Stomach smooth muscle (tissue), 2 donors: ENCODE measurements around the gene PWWP2B.
A peak's percentile ranks its signal among the peaks of the same experiment; 100 is the strongest.

ENCODE experiments used
- H3K27ac ChIP-seq: one replicate; pipeline ENCODE4 v1.7.0; 2013; ENCODE audit warnings: mild to moderate bottlenecking, low read length, inconsistent platforms
- H3K27me3 ChIP-seq, 2 donors: one replicate each; pipeline ENCODE4 v1.7.0; 2013; ENCODE audit warnings: low read length in 2 of 2; ENCODE audit not compliant: insufficient read depth in 2 of 2, control insufficient read depth in 1 of 2
- H3K36me3 ChIP-seq, 2 donors: one replicate each; pipeline ENCODE4 v1.7.0; 2013; ENCODE audit warnings: low read length in 2 of 2; ENCODE audit not compliant: control insufficient read depth in 2 of 2, insufficient read depth in 2 of 2
- H3K4me1 ChIP-seq: one replicate; pipeline ENCODE4 v1.7.0; 2013; ENCODE audit warnings: low read length; ENCODE audit not compliant: control insufficient read depth, insufficient read depth
- H3K4me3 ChIP-seq, 2 donors: one replicate each; pipeline ENCODE4 v1.7.0; 2013; ENCODE audit warnings: low read length in 2 of 2
- H3K9ac ChIP-seq, 2 donors: one replicate each; pipeline ENCODE4 v1.7.0; 2013; ENCODE audit warnings: low read length in 2 of 2, mild to moderate bottlenecking in 1 of 2
- H3K9me3 ChIP-seq, 2 donors: one replicate each; pipeline ENCODE4 v1.7.0; 2013; ENCODE audit warnings: low read length in 2 of 2; ENCODE audit not compliant: control insufficient read depth in 2 of 2
- donor health status: healthy.
- donor health status: Pancreatic carcinoma.

PWWP2B gene

GRCh38 chr10:132409667-132410028 lies 12.6 kb downstream of the PWWP2B start:
- Histone ChIP-seq H3K36me3 (peaks cover 10 to 13% of the 10 kb centered on the region in 2 donors), H3K4me3 (no peak overlapping the region), H3K4me1 (peaks cover 63% of the 10 kb centered on the region), H3K9me3 (no peaks in the 10 kb centered on the region), H3K27me3 (no peaks in the 10 kb centered on the region), H3K27ac (peak overlapping the region; percentile 76), H3K9ac (no peak overlapping the region)

- Histone ChIP-seq H3K9ac (no peak overlapping the region), H3K4me1 (peaks cover 64% of the 10 kb centered on the region), H3K36me3 (peaks cover 10 to 13% of the 10 kb centered on the region in 2 donors), H3K4me3 (no peak overlapping the region), H3K9me3 (no peaks in the 10 kb centered on the region), H3K27me3 (no peaks in the 10 kb centered on the region), H3K27ac (peak overlapping the region; percentile 91)
These were observed 13.2 kb downstream of the PWWP2B start for GRCh38 chr10:132410056-132410778.

GRCh38 chr10:132410779-132411532 lies 14.0 kb downstream of the PWWP2B start:
- Histone ChIP-seq H3K4me3 (peak overlapping the region in 1 of 2 donors; percentile 49), H3K27ac (peak overlapping the region; percentile 91), H3K9me3 (no peaks in the 10 kb centered on the region), H3K9ac (peak overlapping the region; percentile 52 to 66), H3K27me3 (no peaks in the 10 kb centered on the region), H3K4me1 (peaks cover 64% of the 10 kb centered on the region), H3K36me3 (peaks cover 5 to 7% of the 10 kb centered on the region in 2 donors)

DNA sequence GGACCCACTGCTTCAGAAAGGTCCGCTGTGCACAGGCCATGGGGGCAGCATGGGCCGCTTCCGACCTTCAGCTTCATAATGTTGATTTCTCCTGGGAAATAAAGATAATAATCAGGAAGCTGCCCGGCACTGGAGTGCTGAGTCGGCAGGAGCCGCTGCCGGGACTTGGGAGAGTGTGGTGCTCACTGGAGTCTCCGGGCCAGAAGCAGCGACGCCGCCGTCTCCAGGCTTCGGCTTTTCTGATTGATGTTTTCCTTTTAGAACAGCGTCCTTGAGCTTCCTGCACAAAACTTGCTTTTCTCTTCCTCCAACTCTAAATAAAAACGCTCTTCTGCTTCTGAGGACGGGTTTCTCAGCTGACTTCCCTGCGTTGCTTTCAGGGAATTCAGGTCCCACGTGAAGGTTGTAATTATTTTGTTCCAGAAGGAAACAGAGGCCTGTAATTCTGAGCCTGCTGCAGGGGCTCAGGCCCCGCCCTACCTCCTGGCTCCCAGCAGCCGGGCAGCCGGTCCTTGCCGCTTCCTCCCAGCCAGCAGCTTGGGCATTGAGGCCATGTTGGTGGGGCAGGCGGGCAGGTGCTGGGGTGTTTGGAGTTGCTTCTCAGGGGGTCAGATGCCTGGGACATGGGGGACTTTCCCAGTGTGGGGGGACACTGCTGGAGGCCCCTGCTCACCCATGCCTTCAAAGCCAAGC lies 14.7 kb downstream of the PWWP2B start:
- no peaks in the 10 kb centered on the region for H3K27me3 ChIP-seq
- peaks cover 64% of the 10 kb centered on the region for H3K4me1 ChIP-seq
- H3K4me3 ChIP-seq: peak overlapping the region; percentile 20 to 49
- peak overlapping the region; percentile 56 to 66 for H3K9ac ChIP-seq
- H3K9me3 ChIP-seq: no peaks in the 10 kb centered on the region
- H3K27ac ChIP-seq: peak overlapping the region; percentile 91
- H3K36me3 ChIP-seq: peaks cover 0 to 2% of the 10 kb centered on the region in 2 donors

- peak overlapping the region; percentile 56 to 66 for H3K9ac ChIP-seq
- peaks cover 59% of the 10 kb centered on the region for H3K4me1 ChIP-seq
- H3K4me3 ChIP-seq: peak overlapping the region in 1 of 2 donors; percentile 20
- H3K27ac ChIP-seq: peak overlapping the region; percentile 91
- H3K27me3 ChIP-seq: no peaks in the 10 kb centered on the region
- no peaks in the 10 kb centered on the region for H3K9me3 ChIP-seq
- peaks cover 0 to 2% of the 10 kb centered on the region in 2 donors for H3K36me3 ChIP-seq
These were observed 15.6 kb downstream of the PWWP2B start for GRCh38 chr10:132412316-132413192.

DNA sequence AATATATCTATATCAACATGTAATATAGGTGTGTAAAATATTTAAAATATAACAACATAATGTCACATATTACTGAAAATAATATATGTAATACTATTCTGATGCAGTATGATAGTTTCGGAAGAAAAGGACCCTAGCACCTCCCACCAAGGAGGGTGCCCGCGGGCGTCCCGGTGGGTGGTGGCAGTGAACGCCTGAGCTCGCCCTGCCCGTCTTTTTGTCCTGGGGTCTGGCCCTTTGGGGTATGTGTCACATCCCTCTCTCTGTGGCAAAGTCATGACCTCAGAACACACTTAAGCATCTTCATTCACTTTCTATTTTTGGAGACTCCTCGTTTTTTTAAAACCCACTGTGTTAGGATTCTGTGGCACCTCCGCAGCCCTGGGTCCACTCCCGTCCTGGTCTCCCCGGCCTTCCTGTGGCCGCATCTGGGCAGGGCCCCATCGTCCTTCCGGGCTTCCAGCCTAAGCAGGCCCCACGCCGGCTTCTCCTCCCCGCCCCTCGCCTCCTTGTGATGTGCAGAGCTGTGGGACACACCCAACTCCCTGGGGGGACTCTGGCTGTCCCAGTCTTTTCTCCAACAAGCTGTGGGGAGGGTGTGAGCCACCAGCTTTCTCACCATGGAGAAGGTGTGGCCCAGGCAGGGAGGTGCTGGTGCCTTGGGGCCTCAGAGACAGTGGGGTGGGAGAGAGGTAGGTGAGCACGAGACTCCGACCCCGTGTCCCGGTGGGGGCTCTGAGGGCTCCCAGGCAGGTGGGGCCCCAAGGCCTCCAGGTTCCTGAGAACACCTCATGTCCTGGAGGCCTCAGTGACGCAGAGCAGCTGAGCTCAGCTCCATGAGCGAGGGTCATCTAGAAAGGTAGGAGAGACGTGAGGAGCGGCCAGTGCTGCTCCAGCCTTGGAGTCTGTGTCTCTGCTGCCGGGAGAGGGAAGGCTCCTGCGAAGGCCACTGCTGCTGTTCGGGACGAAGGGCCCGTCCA lies 16.5 kb downstream of the PWWP2B start:
- Histone ChIP-seq H3K9ac (peak overlapping the region in 1 of 2 donors; percentile 29), H3K4me3 (no peak overlapping the region), H3K36me3 (peaks cover 0 to 2% of the 10 kb centered on the region in 2 donors), H3K27ac (peak overlapping the region; percentile 37), H3K9me3 (no peaks in the 10 kb centered on the region), H3K27me3 (no peaks in the 10 kb centered on the region), H3K4me1 (peaks cover 58% of the 10 kb centered on the region)

DNA sequence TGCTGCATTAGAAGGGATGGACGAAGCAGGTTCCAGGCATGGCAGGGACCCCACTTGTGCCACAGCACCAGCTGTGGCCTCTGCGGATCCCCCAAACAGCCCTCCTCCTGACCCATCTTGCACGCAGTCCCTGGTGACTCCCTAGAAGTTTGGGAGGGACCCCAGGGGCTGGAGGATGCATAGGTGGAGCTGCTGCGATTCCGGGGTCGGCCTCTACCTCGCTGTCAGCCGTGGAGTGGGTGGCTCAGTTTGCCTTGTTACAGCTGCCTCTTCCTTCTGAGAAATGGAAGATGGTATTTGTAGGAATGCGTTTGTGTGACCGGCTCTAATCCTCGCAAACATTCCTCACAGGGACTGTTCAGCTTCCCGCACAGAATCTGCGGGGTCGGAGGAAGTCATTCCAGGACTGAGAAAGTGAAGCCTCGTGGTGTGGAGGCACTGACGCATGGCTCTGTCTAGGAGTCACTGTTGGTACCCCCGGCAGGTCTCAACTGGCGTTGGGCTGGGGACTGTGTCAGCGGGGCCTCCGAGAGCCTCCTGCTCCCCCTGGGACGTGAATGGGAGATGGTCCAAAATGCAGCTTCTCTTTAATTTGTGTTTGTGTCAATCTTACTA lies 17.5 kb downstream of the PWWP2B start:
- H3K9ac ChIP-seq: no peak overlapping the region

DNA sequence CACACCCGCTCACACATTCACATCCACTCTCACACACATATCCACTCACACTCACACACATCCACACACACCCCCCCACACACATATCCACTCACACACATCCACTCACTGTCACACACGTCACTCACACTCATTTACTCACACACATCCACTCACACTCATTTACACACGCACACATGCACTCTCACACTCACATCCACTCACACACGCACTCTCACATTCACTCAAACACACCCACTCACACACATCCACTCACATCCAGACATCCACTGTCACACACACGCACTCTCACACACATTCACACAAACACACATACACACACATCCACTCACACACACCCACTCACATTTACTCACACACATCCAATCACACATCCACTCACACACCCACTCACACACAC lies 18.3 kb downstream of the PWWP2B start:
- Histone ChIP-seq H3K36me3 (peaks cover 0 to 2% of the 10 kb centered on the region in 2 donors), H3K9ac (no peak overlapping the region), H3K9me3 (no peaks in the 10 kb centered on the region), H3K4me3 (no peak overlapping the region), H3K27ac (no peak overlapping the region), H3K4me1 (peaks cover 61% of the 10 kb centered on the region), H3K27me3 (no peaks in the 10 kb centered on the region)

More for the DNA sequence above, 17.5 kb downstream of the PWWP2B start:
- Histone ChIP-seq H3K36me3 (peaks cover 0 to 2% of the 10 kb centered on the region in 2 donors), H3K4me3 (no peak overlapping the region), H3K27ac (no peak overlapping the region), H3K4me1 (peaks cover 56% of the 10 kb centered on the region), H3K27me3 (no peaks in the 10 kb centered on the region), H3K9me3 (no peaks in the 10 kb centered on the region)

DNA sequence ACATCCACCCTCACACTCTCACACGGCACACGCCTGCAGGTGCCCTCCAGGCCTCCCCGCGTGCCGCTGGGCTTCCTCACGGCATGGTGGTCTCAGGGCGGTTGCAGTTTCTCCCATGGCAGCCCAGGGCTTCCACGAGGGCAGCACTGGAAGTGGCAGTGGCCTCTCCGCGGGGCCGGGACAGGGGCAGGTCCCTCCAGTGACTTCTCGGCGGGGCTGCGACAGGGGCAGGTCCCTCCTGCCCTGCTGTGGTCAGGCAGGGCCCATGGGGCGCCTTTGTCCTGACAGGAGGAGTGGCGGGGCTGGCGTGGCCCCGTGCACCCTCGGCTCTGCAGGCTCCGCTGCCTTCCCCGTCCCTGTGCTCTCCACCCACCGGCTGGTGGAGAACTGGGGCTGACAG lies 19.0 kb downstream of the PWWP2B start:
- peaks cover 0 to 2% of the 10 kb centered on the region in 2 donors for H3K36me3 ChIP-seq
- H3K4me3 ChIP-seq: no peak overlapping the region
- H3K9me3 ChIP-seq: no peaks in the 10 kb centered on the region
- no peaks in the 10 kb centered on the region for H3K27me3 ChIP-seq
- peaks cover 63% of the 10 kb centered on the region for H3K4me1 ChIP-seq
- no peak overlapping the region for H3K9ac ChIP-seq
- no peak overlapping the region for H3K27ac ChIP-seq
